Colonic mucosa (tissue), 4 donors: ENCODE results near the gene GSK3A. TPM values are rescaled to one million over a fixed set of nuclear protein-coding genes. Genes with fewer than 3 reads are reported as not detected.

ENCODE experiments used
- DNase-seq: peaks from one replicate; pipeline ENCODE4 v3.0.0-alpha.2; 2020
- H3K27ac ChIP-seq: fragments of 200-600 bp; one replicate; pipeline ENCODE4 v1.8.0; 2021
- H3K27me3 ChIP-seq: fragments of 200-600 bp; one replicate; pipeline ENCODE4 v1.8.0; 2021
- H3K36me3 ChIP-seq: fragments of 200-600 bp; one replicate; pipeline ENCODE4 v1.8.0; 2021
- H3K4me1 ChIP-seq: fragments of 200-600 bp; one replicate; pipeline ENCODE4 v1.8.0; 2021; ENCODE audit warnings: mild to moderate bottlenecking
- H3K4me3 ChIP-seq: fragments of 200-600 bp; one replicate; pipeline ENCODE4 v1.8.0; 2021
- H3K9ac ChIP-seq, 2 donors: one replicate each; pipeline ENCODE4 v1.7.0; 2013; ENCODE audit warnings: control low read depth in 2 of 2, low read depth in 2 of 2, low read length in 2 of 2
- H3K9me3 ChIP-seq: fragments of 200-600 bp; one replicate; pipeline ENCODE4 v1.8.0; 2021
- intact Hi-C: fragments of 100-400 bp; cut with DNase I; formaldehyde crosslinking; loops from one replicate; pipeline ENCODE4 v1.14.1; 2022
- total RNA-seq, 2 donors: library from RNA; stranded (reverse); fragmentation: NEBNext Ultra II Directional in 1 of 2; extraction: Animal tissue kit (Norgen Biotek cat#: 25700) in 1 of 2; gene quantifications; one replicate each; pipeline ENCODE4 v1.2.1, GENCODE V29; 2021
- TF ChIP-seq, protein P1 (sequence below): fragments of 200-600 bp; IDR thresholded peaks from one replicate; pipeline ENCODE4 v1.8.0; 2022; ENCODE audit warnings: antibody characterized with exemption, mild to moderate bottlenecking
- donor health status: healthy.
- donor health status: DM: no; HTN: no; CAD: no.
- donor health status: DM: no; HTN: no; CAD: no.

The GSK3A gene
- total RNA-seq, 2 donors from 2014 or later: 47.8 to 51.8 TPM

DNA sequence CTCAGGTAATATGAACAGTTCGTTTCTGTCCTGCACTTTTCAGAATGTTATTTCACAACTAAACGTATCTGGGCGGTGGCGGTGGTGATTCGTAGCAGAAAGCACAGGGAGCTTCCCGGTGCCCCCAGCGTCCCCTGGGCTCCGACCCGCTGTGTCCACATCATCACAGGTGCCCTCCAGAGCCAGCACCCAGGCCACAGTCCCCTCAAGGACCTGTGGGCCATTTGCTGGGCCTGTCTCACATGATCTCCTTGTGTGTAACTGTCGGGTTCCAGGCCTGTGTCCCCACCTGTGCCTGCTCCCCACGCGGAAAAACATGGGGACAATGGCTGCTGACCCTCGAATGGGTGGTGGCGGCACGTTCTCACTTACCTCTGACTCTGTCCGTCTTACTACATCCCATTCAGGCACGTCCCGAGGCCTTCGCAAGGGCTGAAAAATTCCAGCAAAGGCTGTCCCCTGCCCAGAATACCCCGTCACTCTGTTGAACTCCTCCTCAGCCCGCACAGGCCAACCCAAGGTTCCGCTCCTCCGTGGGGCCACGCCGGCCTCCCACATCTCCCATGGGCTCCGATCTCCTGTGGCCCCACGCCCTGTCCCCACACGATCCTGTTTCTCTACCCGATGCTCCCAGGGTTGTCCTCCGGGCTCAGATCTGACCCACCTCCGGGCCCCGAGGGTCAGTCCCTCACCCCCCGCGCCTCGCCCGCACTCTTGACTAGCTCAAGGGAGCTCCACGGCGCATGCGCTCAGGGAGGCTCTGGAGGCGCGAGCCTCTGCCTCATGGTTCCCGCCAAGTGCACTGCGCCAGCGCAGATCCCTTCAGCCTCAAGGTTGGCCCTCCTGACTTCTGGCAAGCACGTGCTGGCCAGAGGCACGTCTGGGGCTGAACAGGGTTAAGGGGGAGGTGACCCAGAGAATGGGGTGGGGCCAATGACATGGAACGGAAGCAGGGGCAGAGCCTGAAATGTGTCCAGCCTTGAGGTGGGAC is 46.1 kb downstream of the GSK3A start:
- TF ChIP-seq, protein P1, sequence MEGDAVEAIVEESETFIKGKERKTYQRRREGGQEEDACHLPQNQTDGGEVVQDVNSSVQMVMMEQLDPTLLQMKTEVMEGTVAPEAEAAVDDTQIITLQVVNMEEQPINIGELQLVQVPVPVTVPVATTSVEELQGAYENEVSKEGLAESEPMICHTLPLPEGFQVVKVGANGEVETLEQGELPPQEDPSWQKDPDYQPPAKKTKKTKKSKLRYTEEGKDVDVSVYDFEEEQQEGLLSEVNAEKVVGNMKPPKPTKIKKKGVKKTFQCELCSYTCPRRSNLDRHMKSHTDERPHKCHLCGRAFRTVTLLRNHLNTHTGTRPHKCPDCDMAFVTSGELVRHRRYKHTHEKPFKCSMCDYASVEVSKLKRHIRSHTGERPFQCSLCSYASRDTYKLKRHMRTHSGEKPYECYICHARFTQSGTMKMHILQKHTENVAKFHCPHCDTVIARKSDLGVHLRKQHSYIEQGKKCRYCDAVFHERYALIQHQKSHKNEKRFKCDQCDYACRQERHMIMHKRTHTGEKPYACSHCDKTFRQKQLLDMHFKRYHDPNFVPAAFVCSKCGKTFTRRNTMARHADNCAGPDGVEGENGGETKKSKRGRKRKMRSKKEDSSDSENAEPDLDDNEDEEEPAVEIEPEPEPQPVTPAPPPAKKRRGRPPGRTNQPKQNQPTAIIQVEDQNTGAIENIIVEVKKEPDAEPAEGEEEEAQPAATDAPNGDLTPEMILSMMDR: no peak
- intact Hi-C loops: no loop called here
- DNase-seq: no peak
- peaks cover 8% of the 10 kb centered on the region for H3K4me1 ChIP-seq
- no peak overlapping the region for H3K4me3 ChIP-seq
- peaks cover 5% of the 10 kb centered on the region for H3K36me3 ChIP-seq
- peak overlapping the region in 1 of 2 donors; percentile 43 for H3K9ac ChIP-seq
- H3K27me3 ChIP-seq: no peaks in the 10 kb centered on the region
- no peaks in the 10 kb centered on the region for H3K9me3 ChIP-seq
- no peak overlapping the region for H3K27ac ChIP-seq

DNA sequence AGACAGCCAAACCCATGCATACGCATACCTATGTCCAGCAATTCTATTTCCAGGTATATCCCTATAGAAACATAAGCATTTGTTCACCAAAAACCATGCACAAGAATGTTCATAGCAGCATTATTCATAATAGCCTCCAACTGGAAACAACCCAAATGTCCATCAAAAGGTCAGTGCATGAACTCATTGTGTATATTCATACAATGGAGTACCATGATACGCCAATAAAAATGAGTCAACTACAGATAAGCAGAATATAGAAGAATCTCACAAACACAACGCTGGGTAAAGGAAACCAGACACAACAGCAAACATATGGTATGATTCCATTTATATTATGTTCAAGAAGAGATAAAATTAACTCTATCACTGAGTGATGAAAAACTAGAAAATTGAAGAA is 48.7 kb downstream of the GSK3A start:
- Histone ChIP-seq H3K27me3 (no peaks in the 10 kb centered on the region), H3K27ac (peak overlapping the region; percentile 67), H3K4me3 (no peak overlapping the region), H3K36me3 (peaks cover 1% of the 10 kb centered on the region), H3K9ac (no peak overlapping the region), H3K4me1 (peaks cover 10% of the 10 kb centered on the region), H3K9me3 (no peaks in the 10 kb centered on the region)
- TF ChIP-seq, protein P1: no peak
- intact Hi-C loops: no loop called here
- DNase-seq: no peak

DNA sequence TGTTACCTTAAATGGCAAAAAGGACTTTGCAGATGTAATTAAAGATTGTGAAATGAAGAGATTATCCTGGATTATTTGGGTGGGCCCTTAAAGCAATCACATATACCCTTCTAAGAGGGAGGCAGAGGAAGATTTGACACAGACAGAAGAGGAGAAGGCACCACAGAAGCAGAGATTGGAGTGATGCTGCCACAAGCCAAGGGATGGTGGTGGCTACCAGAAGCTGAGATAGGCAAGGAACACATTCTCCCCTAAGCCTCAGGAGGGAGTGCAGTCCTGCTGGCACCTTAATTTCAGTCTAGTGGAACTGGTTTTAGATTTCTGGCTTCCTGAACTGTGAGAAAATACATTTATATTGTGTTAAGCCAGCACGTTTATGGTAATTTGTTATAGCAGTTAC is 49.1 kb downstream of the GSK3A start:
- no peak overlapping the region for H3K4me3 ChIP-seq
- no peaks in the 10 kb centered on the region for H3K27me3 ChIP-seq
- H3K27ac ChIP-seq: peak overlapping the region; percentile 67
- intact Hi-C loops: no loop called here
- TF ChIP-seq, protein P1: no peak
- DNase-seq: no peak
- no peak overlapping the region for H3K9ac ChIP-seq
- H3K36me3 ChIP-seq: no peaks in the 10 kb centered on the region
- peaks cover 10% of the 10 kb centered on the region for H3K4me1 ChIP-seq
- H3K9me3 ChIP-seq: no peaks in the 10 kb centered on the region

DNA sequence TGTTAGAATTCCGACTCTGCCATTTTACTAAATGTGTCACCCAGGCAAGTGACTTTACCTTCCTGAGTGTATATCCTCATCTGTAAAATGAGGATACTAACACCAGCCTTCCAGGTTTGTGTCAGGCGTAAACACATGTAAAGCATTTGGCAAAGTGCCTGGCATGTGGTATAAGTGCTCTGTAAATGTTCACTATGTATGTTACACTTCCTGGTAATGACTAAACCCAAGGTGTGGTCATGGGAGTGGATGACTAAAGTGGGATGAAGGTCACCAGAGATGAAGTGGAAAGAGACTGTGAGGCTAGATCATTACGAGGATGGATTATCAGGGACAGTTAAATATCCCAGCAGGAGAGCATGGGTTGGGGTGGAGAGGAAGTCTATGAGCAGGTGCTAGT is 50.5 kb downstream of the GSK3A start:
- TF ChIP-seq, protein P1: no peak
- peak; percentile 90 for DNase-seq
- Histone ChIP-seq H3K4me1 (peaks cover 6% of the 10 kb centered on the region), H3K9ac (peak overlapping the region in 1 of 2 donors; percentile 57), H3K36me3 (no peaks in the 10 kb centered on the region), H3K9me3 (no peaks in the 10 kb centered on the region), H3K4me3 (no peak overlapping the region), H3K27ac (peak overlapping the region; percentile 80), H3K27me3 (no peaks in the 10 kb centered on the region)
- intact Hi-C loops: no loop called here

DNA sequence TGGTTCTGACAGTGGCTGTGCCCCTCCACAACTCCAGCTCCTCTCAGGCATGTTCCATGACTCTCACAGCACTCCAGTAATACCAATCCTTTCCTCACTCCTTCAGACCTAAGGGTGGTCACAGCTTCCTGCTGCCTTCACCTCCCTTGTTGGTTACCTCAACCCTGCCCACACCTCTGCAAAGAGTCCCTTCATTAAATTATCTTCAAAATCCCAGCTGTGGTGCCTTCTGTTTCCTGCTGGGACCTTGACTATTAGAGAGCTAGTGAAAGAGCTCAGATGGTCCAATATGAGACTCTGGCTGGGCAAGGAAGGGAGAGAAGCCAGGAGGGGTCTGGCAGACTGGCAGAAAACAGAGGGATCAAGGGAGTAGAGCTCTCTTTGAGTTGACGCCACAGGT is 51.1 kb downstream of the GSK3A start:
- H3K9me3 ChIP-seq: no peaks in the 10 kb centered on the region
- intact Hi-C loops: no loop called here
- peak overlapping the region; percentile 80 for H3K27ac ChIP-seq
- H3K27me3 ChIP-seq: no peaks in the 10 kb centered on the region
- H3K36me3 ChIP-seq: no peaks in the 10 kb centered on the region
- H3K4me3 ChIP-seq: no peak overlapping the region
- H3K9ac ChIP-seq: peak overlapping the region in 1 of 2 donors; percentile 57
- peaks cover 6% of the 10 kb centered on the region for H3K4me1 ChIP-seq
- no peak for DNase-seq
- TF ChIP-seq, protein P1: no peak
